B cell (primary cell): Measurements from ENCODE around the gene SNED1. TPM values are rescaled to one million over a fixed set of nuclear protein-coding genes. Genes with fewer than 3 reads are reported as not detected.

ENCODE experiments used
- ATAC-seq: fragments of 200-7000 bp; cut with Tn5 transposase; one replicate; pipeline ENCODE4 v1.10.0; 2021; ENCODE audit warnings: low read depth, mild to moderate bottlenecking, moderate number of reproducible peaks, moderate library complexity
- CTCF ChIA-PET: fragments of 350-600 bp; sonication (Branson Sonifier 250); formaldehyde crosslinking; loops from one replicate; lab custom pipeline; 2021; ENCODE audit warnings: antibody characterized with exemption, inconsistent platforms; lab: Charles Lee
- POLR2A ChIA-PET: fragments of 350-600 bp; sonication (Branson Sonifier 250); formaldehyde crosslinking; loops from one replicate; lab custom pipeline; 2021; ENCODE audit warnings: antibody characterized with exemption; lab: Charles Lee
- DNase-seq: peaks from one replicate; pipeline ENCODE4 v3.0.0; 2013
- H2AFZ ChIP-seq: 2 replicates; pipeline ENCODE4 v1.6.1; 2012; ENCODE audit warnings: mild to moderate bottlenecking, low read depth, low read length; ENCODE audit not compliant: insufficient read depth, poor library complexity, severe bottlenecking
- H3K27ac ChIP-seq, 2 donors: 1 replicate in 1 of 2; 2 replicates in 1 of 2; pipeline ENCODE4 v1.5.1; 2012 to 2013; ENCODE audit warnings: low read length in 2 of 2, mild to moderate bottlenecking in 2 of 2, moderate library complexity in 1 of 2
- H3K27me3 ChIP-seq, 4 experiments: fragments of 200-600 bp in 1 of 4; sonication (generic) in 1 of 4; replicated peaks in 1 of 4; 1 replicate in 2 of 4; 2 replicates in 2 of 4; pipeline versions ENCODE4 v1.6.1 to v1.7.0; 2013 to 2016; ENCODE audit warnings: low read length in 3 of 4, mild to moderate bottlenecking in 2 of 4, mixed read lengths in 1 of 4, moderate library complexity in 1 of 4; ENCODE audit not compliant: insufficient read depth in 4 of 4, control insufficient read depth in 3 of 4; ENCODE audit errors: control extremely low read depth in 1 of 4
- H3K36me3 ChIP-seq, 2 experiments: replicated peaks in 1 of 2; 1 replicate in 1 of 2; 2 replicates in 1 of 2; pipeline versions ENCODE4 v1.6.1 to v1.7.1; 2013; ENCODE audit warnings: low read length in 1 of 2; ENCODE audit not compliant: insufficient read depth in 2 of 2, control insufficient read depth in 1 of 2; ENCODE audit errors: control extremely low read depth in 1 of 2, extremely low read depth in 1 of 2
- H3K4me1 ChIP-seq, 2 donors: fragments of 200-600 bp in 1 of 2; sonication (generic) in 1 of 2; 1 replicate in 1 of 2; 2 replicates in 1 of 2; pipeline versions ENCODE4 v1.5.1 to v1.6.1; 2013 to 2017; ENCODE audit warnings: low read length in 2 of 2; ENCODE audit not compliant: control insufficient read depth in 2 of 2, insufficient read depth in 2 of 2
- H3K4me2 ChIP-seq: replicated peaks from 2 replicates; pipeline ENCODE3; 2012; ENCODE audit warnings: mild to moderate bottlenecking, low read depth, low read length; ENCODE audit not compliant: poor library complexity, severe bottlenecking
- H3K4me3 ChIP-seq, 5 experiments: fragments of 200-600 bp in 1 of 5; sonication (generic) in 1 of 5; 1 replicate in 3 of 5; 2 replicates in 2 of 5; pipeline versions ENCODE4 v1.5.1 to v1.7.0; 2011 to 2016; ENCODE audit warnings: low read length in 4 of 5, mild to moderate bottlenecking in 4 of 5, low read depth in 2 of 5, control low read depth in 1 of 5, moderate library complexity in 1 of 5; ENCODE audit not compliant: insufficient read depth in 1 of 5; ENCODE audit errors: control extremely low read depth in 1 of 5, extremely low read depth in 1 of 5
- H3K79me2 ChIP-seq: fragments of 200-600 bp; sonication (generic); one replicate; pipeline ENCODE4 v1.6.0; 2016; ENCODE audit warnings: low read length; ENCODE audit not compliant: control insufficient read depth, insufficient read depth
- H3K9ac ChIP-seq: fragments of 200-600 bp; sonication (generic); 2 replicates; pipeline ENCODE4 v1.6.1; 2017; ENCODE audit warnings: mild to moderate bottlenecking, low read length, moderate library complexity
- H3K9me3 ChIP-seq, 3 donors: one replicate each; pipeline versions ENCODE4 v1.6.1 to v1.7.1; 2013; ENCODE audit warnings: low read length in 2 of 3; ENCODE audit not compliant: control insufficient read depth in 2 of 3, insufficient read depth in 1 of 3; ENCODE audit errors: control extremely low read depth in 1 of 3
- H4K20me1 ChIP-seq: 2 replicates; pipeline ENCODE4 v1.6.0; 2012; ENCODE audit warnings: mild to moderate bottlenecking, low read length; ENCODE audit not compliant: insufficient read depth, control insufficient read depth, poor library complexity, severe bottlenecking
- H3K27ac Mint-ChIP-seq: one replicate; pipeline ENCODE4 v1.8.0; 2021; ENCODE audit warnings: mixed read lengths
- H3K27me3 Mint-ChIP-seq: one replicate; pipeline ENCODE4 v1.8.0; 2021; ENCODE audit warnings: mixed read lengths
- H3K4me1 Mint-ChIP-seq: one replicate; pipeline ENCODE4 v1.8.0; 2021; ENCODE audit warnings: mixed read lengths
- H3K4me3 Mint-ChIP-seq: one replicate; pipeline ENCODE4 v1.8.0; 2021; ENCODE audit warnings: mixed read lengths
- H3K9me3 Mint-ChIP-seq: one replicate; pipeline ENCODE4 v1.8.0; 2022; ENCODE audit warnings: mixed read lengths; ENCODE audit not compliant: insufficient read depth
- EZH2 ChIP-seq: IDR thresholded peaks from 2 replicates; pipeline ENCODE4 v1.6.1; 2012; ENCODE audit warnings: borderline replicate concordance, low read depth, mild to moderate bottlenecking, moderate library complexity, low read length; ENCODE audit not compliant: insufficient read depth, poor library complexity, severe bottlenecking
- WGBS: methylation state at CpG from one replicate; pipeline ENCODE4 v1.1.5; 2013; ENCODE audit warnings: missing lambda C conversion rate; ENCODE audit not compliant: insufficient coverage; 5-methylcytosine and 5-hydroxymethylcytosine counted together
- intact Hi-C: fragments of 100-400 bp; cut with micrococcal nuclease; formaldehyde crosslinking; loops from one replicate; pipeline ENCODE4 v1.10.0; 2022
- polyA plus RNA-seq: library from polyadenylated mRNA; depleted of rRNA; stranded (reverse); fragments of >200 nt; gene quantifications from 2 replicates; pipeline ENCODE4 v1.2.3, GENCODE V29; 2012
- total RNA-seq, 2 donors: library from RNA; stranded (reverse); fragments of 120-200 nt in 1 of 2; gene quantifications; 1 replicate in 1 of 2; 2 replicates in 1 of 2; pipeline versions ENCODE4 v1.2.3 to v1.2.4, GENCODE V29; 2013 to 2022
- TF ChIP-seq, protein P1 (sequence below): fragments of 200-600 bp; IDR thresholded peaks from one replicate; pipeline ENCODE4 v1.8.0; 2022; ENCODE audit warnings: antibody characterized with exemption, mild to moderate bottlenecking

SNED1 gene
- total and polyA plus RNA-seq, 2 donors (not counting 1 experiment from before 2014, with no cell fraction given), result 25.5 to 336 TPM

- Mint-ChIP-seq H3K9me3 (peaks cover 4% of the 10 kb centered on the region), H3K27ac (peak overlapping the region; percentile 37), H3K27me3 (no peaks in the 10 kb centered on the region), H3K4me3 (no peak overlapping the region), H3K4me1 (peaks cover 5% of the 10 kb centered on the region)
- no peaks in the 10 kb centered on the region for H3K9me3 ChIP-seq
- ChIA-PET POLR2A (interaction anchor here (1.3 kb wide), 1 partner anchor 68 kb away, joined by 4 read pairs; the partner anchor contains the start of gene PASK), CTCF (interaction anchor here (5.0 kb wide), 1 partner anchor 69 kb away, joined by 101 read pairs; the partner anchor contains the start of genes PASK and PPP1R7)
- peaks cover 0 to 2% of the 10 kb centered on the region in 2 experiments for H3K36me3 ChIP-seq
- no peak overlapping the region for H3K27ac ChIP-seq
- H3K9ac ChIP-seq, result no peak overlapping the region
- no peak overlapping the region for H3K4me3 ChIP-seq
- DNase-seq (no peak), ATAC-seq (no peak)
- intact Hi-C loops, result no loop called here
- WGBS, result 95% methylated on average over 17 of the region's 18 CpGs
- H4K20me1 ChIP-seq, result no peaks in the 10 kb centered on the region
- no peaks in the 10 kb centered on the region for H3K27me3 ChIP-seq
- TF ChIP-seq, protein P1, sequence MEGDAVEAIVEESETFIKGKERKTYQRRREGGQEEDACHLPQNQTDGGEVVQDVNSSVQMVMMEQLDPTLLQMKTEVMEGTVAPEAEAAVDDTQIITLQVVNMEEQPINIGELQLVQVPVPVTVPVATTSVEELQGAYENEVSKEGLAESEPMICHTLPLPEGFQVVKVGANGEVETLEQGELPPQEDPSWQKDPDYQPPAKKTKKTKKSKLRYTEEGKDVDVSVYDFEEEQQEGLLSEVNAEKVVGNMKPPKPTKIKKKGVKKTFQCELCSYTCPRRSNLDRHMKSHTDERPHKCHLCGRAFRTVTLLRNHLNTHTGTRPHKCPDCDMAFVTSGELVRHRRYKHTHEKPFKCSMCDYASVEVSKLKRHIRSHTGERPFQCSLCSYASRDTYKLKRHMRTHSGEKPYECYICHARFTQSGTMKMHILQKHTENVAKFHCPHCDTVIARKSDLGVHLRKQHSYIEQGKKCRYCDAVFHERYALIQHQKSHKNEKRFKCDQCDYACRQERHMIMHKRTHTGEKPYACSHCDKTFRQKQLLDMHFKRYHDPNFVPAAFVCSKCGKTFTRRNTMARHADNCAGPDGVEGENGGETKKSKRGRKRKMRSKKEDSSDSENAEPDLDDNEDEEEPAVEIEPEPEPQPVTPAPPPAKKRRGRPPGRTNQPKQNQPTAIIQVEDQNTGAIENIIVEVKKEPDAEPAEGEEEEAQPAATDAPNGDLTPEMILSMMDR, result no peak
- TF ChIP-seq EZH2, result no peak
- no peak overlapping the region for H3K4me2 ChIP-seq
- no peaks in the 10 kb centered on the region for H3K79me2 ChIP-seq
- H3K4me1 ChIP-seq, result no peaks in the 10 kb centered on the region
- no peak overlapping the region for H2AFZ ChIP-seq
These were observed 82.2 kb downstream of the SNED1 start for GRCh38 chr2:241080405-241081189.

DNA sequence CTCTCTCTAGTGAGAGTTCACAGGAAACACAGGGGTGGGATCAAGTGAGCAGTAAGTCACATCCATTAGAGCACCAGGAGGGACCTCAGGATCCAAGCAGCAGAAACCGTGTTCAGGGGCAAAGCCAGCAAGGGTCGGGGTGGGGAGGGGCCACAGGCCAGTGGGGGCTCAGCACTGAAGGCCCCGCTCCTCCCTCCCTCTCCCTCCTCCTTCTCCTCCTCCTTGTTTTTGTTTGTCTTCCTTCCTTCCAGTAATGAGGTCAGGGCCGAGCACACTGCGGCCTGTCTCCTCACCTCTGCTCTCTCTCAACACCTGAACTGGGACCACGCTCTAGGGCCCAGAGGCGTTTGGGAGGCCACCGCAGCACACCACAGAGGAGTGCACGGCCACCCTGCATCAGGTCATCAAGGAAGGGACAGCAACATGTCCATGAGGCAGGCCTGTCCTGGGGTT, 82.8 kb downstream of the SNED1 start:
- Histone ChIP-seq H3K79me2 (no peaks in the 10 kb centered on the region), H4K20me1 (no peaks in the 10 kb centered on the region), H2AFZ (no peak overlapping the region), H3K4me1 (no peaks in the 10 kb centered on the region), H3K27me3 (no peaks in the 10 kb centered on the region), H3K36me3 (peaks cover 0 to 5% of the 10 kb centered on the region in 2 experiments), H3K9me3 (no peaks in the 10 kb centered on the region), H3K27ac (no peak overlapping the region), H3K9ac (no peak overlapping the region), H3K4me2 (no peak overlapping the region), H3K4me3 (no peak overlapping the region)
- POLR2A ChIA-PET, result interaction anchor here (1.3 kb wide), 1 partner anchor 68 kb away, joined by 4 read pairs; the partner anchor contains the start of gene PASK
- intact Hi-C loops, result no loop called here
- Mint-ChIP-seq H3K27me3 (no peaks in the 10 kb centered on the region), H3K9me3 (peaks cover 4% of the 10 kb centered on the region), H3K27ac (peak overlapping the region; percentile 64), H3K4me1 (peaks cover 8% of the 10 kb centered on the region), H3K4me3 (no peak overlapping the region)
- no peak for ATAC-seq
- CTCF ChIA-PET, result interaction anchor here (5.0 kb wide), 1 partner anchor 69 kb away, joined by 101 read pairs; the partner anchor contains the start of genes PASK and PPP1R7
- DNase-seq, result no peak
- no peak for TF ChIP-seq EZH2
- TF ChIP-seq, protein P1, result no peak
- WGBS, result 88% methylated on average over 9 of the region's 9 CpGs
